Skeletal muscle tissue (tissue), 4 donors: ENCODE measurements around the gene INPP4B. TPM values are rescaled to one million over a fixed set of nuclear protein-coding genes. Genes with fewer than 3 reads are reported as not detected.

Experiments used
- H3K27ac ChIP-seq: one replicate; pipeline ENCODE4 v1.7.0; 2013; ENCODE audit warnings: mild to moderate bottlenecking, low read depth, low read length, inconsistent platforms
- H3K27me3 ChIP-seq, 3 donors: one replicate each; pipeline ENCODE4 v1.7.0; 2013; ENCODE audit warnings: low read length in 3 of 3; ENCODE audit not compliant: control insufficient read depth in 3 of 3, insufficient read depth in 3 of 3
- H3K36me3 ChIP-seq, 3 donors: one replicate each; pipeline ENCODE4 v1.7.0; 2013; ENCODE audit warnings: low read length in 3 of 3; ENCODE audit not compliant: control insufficient read depth in 3 of 3, insufficient read depth in 3 of 3
- H3K4me1 ChIP-seq, 3 donors: one replicate each; pipeline ENCODE4 v1.7.0; 2013; ENCODE audit warnings: low read length in 3 of 3, mild to moderate bottlenecking in 3 of 3; ENCODE audit not compliant: control insufficient read depth in 3 of 3, insufficient read depth in 3 of 3
- H3K4me3 ChIP-seq, 3 donors: one replicate each; pipeline ENCODE4 v1.7.0; 2013; ENCODE audit warnings: low read length in 3 of 3
- H3K9ac ChIP-seq, 3 donors: one replicate each; pipeline ENCODE4 v1.7.0; 2013; ENCODE audit warnings: low read length in 3 of 3, mild to moderate bottlenecking in 3 of 3, moderate library complexity in 2 of 3, low read depth in 1 of 3
- H3K9me3 ChIP-seq, 3 donors: one replicate each; pipeline ENCODE4 v1.7.0; 2013; ENCODE audit warnings: low read length in 3 of 3; ENCODE audit not compliant: control insufficient read depth in 3 of 3
- total RNA-seq: library from RNA; depleted of rRNA; stranded (reverse); fragments of >200 nt; gene quantifications from one replicate; pipeline ENCODE4 v1.2.3, GENCODE V29; 2014
- donor health status: Osteomylitis.

Gene INPP4B
- total RNA-seq, 1 donor from 2014 or later = 52.7 TPM

DNA sequence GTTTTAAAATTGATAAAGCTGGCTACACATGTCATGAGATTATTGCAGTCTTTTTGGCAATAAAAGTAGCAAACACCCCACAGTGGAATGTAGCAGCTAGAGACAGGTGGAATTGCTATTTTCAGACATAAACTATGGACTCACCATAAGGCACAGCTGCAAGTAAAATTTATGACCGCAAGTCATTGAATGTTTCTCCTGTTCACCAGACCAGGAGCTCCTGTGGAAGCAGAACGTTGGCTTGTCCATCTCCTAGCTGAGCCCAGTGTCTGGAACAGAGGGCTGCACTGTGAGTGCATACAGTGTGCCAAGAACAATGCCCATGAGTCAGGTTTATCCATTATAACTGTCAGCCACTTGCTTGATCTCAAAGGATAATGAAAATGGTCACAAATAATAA is 538.2 kb downstream of the INPP4B start:
- H3K36me3 ChIP-seq = no peaks in the 10 kb centered on the region
- peaks cover 13 to 23% (median 17%) of the 10 kb centered on the region in 3 donors for H3K4me1 ChIP-seq
- no peak overlapping the region for H3K9ac ChIP-seq
- no peak overlapping the region for H3K4me3 ChIP-seq
- no peaks in the 10 kb centered on the region for H3K9me3 ChIP-seq
- no peak overlapping the region for H3K27ac ChIP-seq
- H3K27me3 ChIP-seq = no peaks in the 10 kb centered on the region

GRCh38 chr4:142297313-142297712 is 548.8 kb downstream of the INPP4B start:
- no peak overlapping the region for H3K4me3 ChIP-seq
- no peaks in the 10 kb centered on the region for H3K36me3 ChIP-seq
- no peak overlapping the region for H3K27ac ChIP-seq
- H3K9me3 ChIP-seq = no peaks in the 10 kb centered on the region
- no peaks in the 10 kb centered on the region for H3K27me3 ChIP-seq
- no peak overlapping the region for H3K9ac ChIP-seq
- no peaks in the 10 kb centered on the region for H3K4me1 ChIP-seq

DNA sequence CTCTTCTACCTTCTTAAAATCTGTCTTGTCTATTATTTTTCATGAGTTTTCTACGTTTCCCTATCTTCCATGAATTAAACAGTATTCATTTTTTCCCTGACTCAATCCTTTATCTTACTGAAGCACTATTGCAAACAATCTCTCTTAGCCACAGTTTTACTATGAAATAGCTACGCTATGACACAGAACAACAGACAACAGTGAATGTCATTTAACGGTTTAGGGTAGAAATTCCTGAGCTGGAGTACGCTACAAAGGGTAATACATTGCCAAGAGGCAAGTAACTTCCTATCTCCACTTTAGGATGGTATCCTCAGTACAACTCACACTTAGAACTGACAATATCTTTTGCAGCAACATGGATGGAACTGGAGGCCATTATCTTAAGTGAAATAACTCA is 552.6 kb downstream of the INPP4B start:
- Histone ChIP-seq H3K27me3 (no peaks in the 10 kb centered on the region), H3K9ac (no peak overlapping the region), H3K4me1 (no peaks in the 10 kb centered on the region), H3K36me3 (no peaks in the 10 kb centered on the region), H3K4me3 (no peak overlapping the region), H3K27ac (no peak overlapping the region), H3K9me3 (no peaks in the 10 kb centered on the region)

DNA sequence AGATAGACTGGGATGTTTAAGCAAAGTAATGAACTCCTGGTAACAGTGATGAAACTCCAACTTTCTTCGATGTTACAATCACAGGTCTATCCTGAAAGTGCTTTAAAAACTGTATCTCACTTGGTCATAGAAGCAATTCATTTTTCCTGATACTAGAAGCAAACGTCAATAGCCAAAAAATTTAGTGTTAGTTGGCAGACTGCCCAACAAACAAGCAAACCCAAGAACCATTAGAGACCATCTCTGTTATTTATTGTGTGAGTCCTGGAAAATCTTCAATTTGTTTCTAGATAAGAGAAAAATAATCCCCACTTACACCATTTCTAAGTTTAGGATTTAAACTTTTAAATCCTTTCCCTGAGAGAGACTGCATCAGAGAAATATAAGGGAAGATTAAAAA is 553.9 kb downstream of the INPP4B start:
- Histone ChIP-seq H3K4me1 (no peaks in the 10 kb centered on the region), H3K36me3 (no peaks in the 10 kb centered on the region), H3K9me3 (no peaks in the 10 kb centered on the region), H3K9ac (no peak overlapping the region), H3K4me3 (no peak overlapping the region), H3K27ac (no peak overlapping the region), H3K27me3 (no peaks in the 10 kb centered on the region)

DNA sequence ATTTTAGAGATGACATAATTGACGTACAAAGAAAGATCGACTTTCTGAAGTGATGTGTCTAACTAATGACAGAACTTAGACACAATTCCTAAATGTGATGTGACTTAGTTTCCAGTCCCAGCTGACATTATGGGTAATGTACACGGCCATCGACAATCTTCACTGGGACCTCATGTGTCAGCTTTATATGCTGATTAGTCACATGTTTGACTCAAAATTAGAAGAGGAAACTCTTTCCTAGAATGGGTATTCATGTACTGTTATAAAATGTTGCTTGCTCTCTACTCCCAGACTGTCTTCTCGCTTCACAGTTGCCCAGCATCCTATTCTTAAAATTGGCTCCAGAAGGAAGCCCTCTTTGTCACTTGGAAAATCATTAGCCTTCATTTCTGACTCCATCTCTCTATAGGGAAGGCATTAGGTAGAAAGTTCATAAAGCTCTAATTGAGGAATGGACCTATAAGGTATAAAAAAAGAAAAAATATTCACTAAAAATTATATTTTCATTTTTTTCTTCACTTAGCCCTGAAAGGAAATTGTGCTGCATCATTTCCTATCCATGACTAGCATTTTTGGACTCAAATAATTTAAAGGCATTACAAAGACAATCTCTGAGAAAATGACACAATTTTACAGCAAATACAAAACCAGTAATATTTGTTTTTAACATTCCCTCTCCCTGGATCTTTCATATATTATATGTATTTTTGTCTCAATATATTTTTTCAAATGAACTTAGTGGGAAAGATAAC is 554.6 kb downstream of the INPP4B start:
- H3K9me3 ChIP-seq = no peaks in the 10 kb centered on the region
- H3K4me3 ChIP-seq = no peak overlapping the region
- H3K27ac ChIP-seq = no peak overlapping the region
- no peaks in the 10 kb centered on the region for H3K27me3 ChIP-seq
- no peaks in the 10 kb centered on the region for H3K36me3 ChIP-seq
- H3K4me1 ChIP-seq = no peaks in the 10 kb centered on the region
- H3K9ac ChIP-seq = no peak overlapping the region

- no peaks in the 10 kb centered on the region for H3K27me3 ChIP-seq
- H3K27ac ChIP-seq = no peak overlapping the region
- H3K4me1 ChIP-seq = no peaks in the 10 kb centered on the region
- H3K9ac ChIP-seq = no peak overlapping the region
- H3K36me3 ChIP-seq = no peaks in the 10 kb centered on the region
- no peak overlapping the region for H3K4me3 ChIP-seq
- H3K9me3 ChIP-seq = no peaks in the 10 kb centered on the region
These were observed 558.7 kb downstream of the INPP4B start for GRCh38 chr4:142287371-142287770.

GRCh38 chr4:142285222-142285583 is 560.9 kb downstream of the INPP4B start:
- Histone ChIP-seq H3K27me3 (no peaks in the 10 kb centered on the region), H3K27ac (no peak overlapping the region), H3K36me3 (no peaks in the 10 kb centered on the region), H3K4me3 (no peak overlapping the region), H3K4me1 (no peaks in the 10 kb centered on the region), H3K9me3 (no peaks in the 10 kb centered on the region), H3K9ac (no peak overlapping the region)

DNA sequence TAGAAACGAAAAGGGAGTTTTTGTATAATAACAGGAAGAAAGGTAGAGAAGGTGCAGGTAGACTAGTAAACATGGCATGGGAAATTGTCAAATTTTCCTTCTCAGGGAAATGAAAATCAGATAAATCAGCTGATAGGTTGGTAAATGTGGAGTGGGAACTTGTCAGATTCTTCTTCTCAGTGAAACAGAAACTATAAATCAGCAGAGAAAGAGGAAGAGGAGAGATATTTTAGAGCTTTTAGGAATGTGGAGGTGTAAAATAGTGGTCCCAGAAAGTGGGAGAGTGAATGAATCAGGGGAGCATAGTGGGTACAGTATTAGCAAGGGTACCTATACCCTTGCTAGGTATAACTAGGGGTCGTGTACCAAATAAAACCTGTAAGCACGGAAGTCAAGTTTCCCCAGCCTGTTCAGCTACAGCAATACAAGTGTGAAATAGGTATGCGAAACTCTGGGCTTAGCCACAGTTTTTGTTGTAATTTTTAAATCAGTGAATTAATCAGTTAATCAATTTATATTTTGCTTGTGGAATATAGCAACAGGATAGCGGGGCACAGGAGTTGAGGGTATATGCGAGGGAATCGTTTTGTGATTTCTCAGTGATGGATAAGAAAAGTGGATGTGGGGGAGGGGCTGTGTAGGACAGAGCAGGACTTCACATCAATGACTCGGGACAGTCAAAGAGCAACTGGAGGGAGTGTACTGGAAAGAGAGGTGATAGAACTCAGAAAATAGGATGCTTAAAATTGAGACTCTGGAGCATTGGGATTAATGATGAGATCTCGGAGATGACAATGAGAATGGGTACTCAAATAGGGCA is 561.5 kb downstream of the INPP4B start:
- Histone ChIP-seq H3K4me1 (no peaks in the 10 kb centered on the region), H3K9me3 (no peaks in the 10 kb centered on the region), H3K27ac (no peak overlapping the region), H3K4me3 (no peak overlapping the region), H3K27me3 (no peaks in the 10 kb centered on the region), H3K36me3 (no peaks in the 10 kb centered on the region), H3K9ac (no peak overlapping the region)

DNA sequence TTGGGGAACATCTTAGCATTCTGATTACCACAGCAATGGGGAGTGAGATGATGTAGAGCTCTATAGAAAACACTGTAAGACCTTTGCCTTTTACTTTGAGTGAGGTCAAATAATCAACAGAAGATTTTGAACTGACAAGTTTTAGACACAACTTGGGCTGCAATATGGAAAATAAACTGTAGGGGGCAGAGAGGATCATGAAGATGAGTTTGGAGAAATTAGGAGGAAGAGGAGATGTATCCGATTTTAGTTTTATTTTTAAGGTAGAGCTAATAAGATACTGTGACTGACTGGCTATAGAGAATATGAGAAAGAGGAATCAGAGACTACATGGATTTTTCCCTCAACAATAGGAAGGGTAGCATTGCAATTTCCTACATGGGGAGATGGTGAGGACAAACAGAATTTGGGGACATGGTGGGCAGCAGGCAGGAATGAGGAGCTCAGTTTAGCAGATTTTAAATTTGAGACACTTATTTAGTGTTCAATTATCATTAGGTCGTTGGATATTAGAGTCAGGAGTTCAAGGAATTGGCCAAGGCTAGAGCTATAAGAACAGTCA is 563.1 kb downstream of the INPP4B start:
- no peak overlapping the region for H3K4me3 ChIP-seq
- H3K36me3 ChIP-seq = no peaks in the 10 kb centered on the region
- no peak overlapping the region for H3K9ac ChIP-seq
- no peak overlapping the region for H3K27ac ChIP-seq
- H3K9me3 ChIP-seq = no peaks in the 10 kb centered on the region
- H3K27me3 ChIP-seq = no peaks in the 10 kb centered on the region
- H3K4me1 ChIP-seq = no peaks in the 10 kb centered on the region

DNA sequence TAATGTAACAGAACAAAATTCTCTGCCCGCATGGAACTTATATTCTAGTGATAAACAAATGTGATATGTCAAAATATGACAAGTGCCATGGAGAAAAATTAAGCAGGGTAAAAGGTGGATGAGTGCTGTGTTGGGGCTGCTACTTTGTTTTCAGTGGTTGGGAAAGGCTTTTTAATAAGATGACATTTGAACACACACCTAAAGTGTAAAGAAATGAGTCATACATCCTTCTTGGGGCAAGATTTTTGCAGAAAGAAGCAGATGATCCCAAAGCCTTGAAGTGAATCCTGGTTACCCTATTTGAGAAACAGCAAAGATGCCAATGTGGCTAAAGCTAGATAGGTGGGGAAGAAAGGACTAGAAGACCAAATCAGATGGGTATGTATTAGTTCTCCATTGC is 564.1 kb downstream of the INPP4B start:
- Histone ChIP-seq H3K4me3 (no peak overlapping the region), H3K4me1 (no peaks in the 10 kb centered on the region), H3K9ac (no peak overlapping the region), H3K9me3 (no peaks in the 10 kb centered on the region), H3K27ac (no peak overlapping the region), H3K27me3 (no peaks in the 10 kb centered on the region), H3K36me3 (no peaks in the 10 kb centered on the region)
